Smooth muscle cell (in vitro differentiated cells): ENCODE data around the gene PAK5. TPM values are rescaled to one million over a fixed set of nuclear protein-coding genes. Genes with fewer than 3 reads are reported as not detected.

ENCODE experiments used
- DNase-seq: peaks from one replicate; lab custom pipeline; 2025; ENCODE audit not compliant: unreplicated experiment; lab: John Stamatoyannopoulos, UW
- H2AFZ ChIP-seq: fragments of 200-600 bp; sonication (generic); 2 replicates; pipeline ENCODE4 v1.6.0; 2016; ENCODE audit warnings: antibody characterized with exemption, low read depth, mild to moderate bottlenecking
- H3F3A ChIP-seq: fragments of 200-600 bp; sonication (generic); 2 replicates; pipeline ENCODE4 v1.6.0; 2017; ENCODE audit warnings: antibody characterized with exemption, low read depth
- H3K27ac ChIP-seq: fragments of 200-600 bp; sonication (generic); 2 replicates; pipeline ENCODE4 v1.5.1; 2016; ENCODE audit warnings: low read depth, mild to moderate bottlenecking
- H3K27me3 ChIP-seq: fragments of 200-600 bp; sonication (generic); 2 replicates; pipeline ENCODE4 v1.6.1; 2016; ENCODE audit warnings: low read depth, mild to moderate bottlenecking
- H3K36me3 ChIP-seq: fragments of 200-600 bp; sonication (generic); 2 replicates; pipeline ENCODE4 v1.5.1; 2016; ENCODE audit warnings: low read depth
- H3K4me1 ChIP-seq: fragments of 200-600 bp; sonication (generic); 2 replicates; pipeline ENCODE4 v1.5.1; 2016; ENCODE audit warnings: low read depth
- H3K4me2 ChIP-seq: fragments of 200-600 bp; sonication (generic); 2 replicates; pipeline ENCODE4 v1.6.0; 2016; ENCODE audit warnings: mild to moderate bottlenecking
- H3K4me3 ChIP-seq: fragments of 200-600 bp; sonication (generic); 2 replicates; pipeline ENCODE4 v1.5.1; 2016; ENCODE audit warnings: mild to moderate bottlenecking
- H3K79me2 ChIP-seq: fragments of 200-600 bp; sonication (generic); 2 replicates; pipeline ENCODE4 v1.6.0; 2016; ENCODE audit warnings: low read depth, mild to moderate bottlenecking
- H3K9ac ChIP-seq: fragments of 200-600 bp; sonication (generic); 2 replicates; pipeline ENCODE4 v1.6.0; 2016; ENCODE audit warnings: low read depth
- H3K9me3 ChIP-seq: fragments of 200-600 bp; sonication (generic); replicated peaks from 2 replicates; pipeline ENCODE4 v1.5.1; 2016; ENCODE audit warnings: low read depth
- H4K20me1 ChIP-seq: fragments of 200-600 bp; sonication (generic); 2 replicates; pipeline ENCODE4 v1.6.0; 2016; ENCODE audit warnings: low read depth
- CTCF ChIP-seq: fragments of 200-600 bp; sonication (generic); IDR thresholded peaks from 2 replicates; pipeline ENCODE4 v1.5.1; 2017; ENCODE audit warnings: borderline replicate concordance, mild to moderate bottlenecking, antibody characterized with exemption; ENCODE audit not compliant: insufficient read depth, poor library complexity, severe bottlenecking
- WGBS: methylation state at CpG from one replicate; pipeline ENCODE4 v1.1.7; 2016; ENCODE audit warnings: low lambda C conversion rate; 5-methylcytosine and 5-hydroxymethylcytosine counted together
- polyA plus RNA-seq: library from polyadenylated mRNA; unstranded; fragments of >200 nt; fragmentation: Nextera tagmentation; extraction: Ambion mirVana; gene quantifications from 2 replicates; pipeline ENCODE4 v1.2.1, GENCODE V29; 2016
- total RNA-seq: library from RNA; depleted of rRNA; stranded (reverse); fragments of >200 nt; gene quantifications from 2 replicates; pipeline ENCODE4 v1.2.3, GENCODE V29; 2014

Gene PAK5
- total and polyA plus RNA-seq, 2 experiments from 2014 or later: 0.13 TPM; not detected in 1

- H3K9me3 ChIP-seq: no peaks in the 10 kb centered on the region
- H3K9ac ChIP-seq: no peak overlapping the region
- no peak for DNase-seq
- no peaks in the 10 kb centered on the region for H3K36me3 ChIP-seq
- H3K27me3 ChIP-seq: no peaks in the 10 kb centered on the region
- no peak overlapping the region for H3K27ac ChIP-seq
- H3K4me3 ChIP-seq: no peak overlapping the region
- no peaks in the 10 kb centered on the region for H3K4me1 ChIP-seq
- H3K4me2 ChIP-seq: no peak overlapping the region
- no peak overlapping the region for H2AFZ ChIP-seq
- no peaks in the 10 kb centered on the region for H4K20me1 ChIP-seq
- WGBS: 87% methylated on average over 7 of the region's 7 CpGs
- no peaks in the 10 kb centered on the region for H3F3A ChIP-seq
- no peaks in the 10 kb centered on the region for H3K79me2 ChIP-seq
- no peak for TF ChIP-seq CTCF
These were observed 115.2 kb downstream of the PAK5 start for GRCh38 chr20:9723501-9724202.

- H4K20me1 ChIP-seq: no peaks in the 10 kb centered on the region
- no peaks in the 10 kb centered on the region for H3K79me2 ChIP-seq
- no peaks in the 10 kb centered on the region for H3K9me3 ChIP-seq
- H3K4me2 ChIP-seq: no peak overlapping the region
- no peak for TF ChIP-seq CTCF
- no peak overlapping the region for H2AFZ ChIP-seq
- no peaks in the 10 kb centered on the region for H3K4me1 ChIP-seq
- no peaks in the 10 kb centered on the region for H3K36me3 ChIP-seq
- H3K9ac ChIP-seq: no peak overlapping the region
- WGBS: 58% methylated on average over 2 of the region's 2 CpGs
- DNase-seq: no peak
- no peak overlapping the region for H3K27ac ChIP-seq
- H3F3A ChIP-seq: no peaks in the 10 kb centered on the region
- H3K4me3 ChIP-seq: no peak overlapping the region
- H3K27me3 ChIP-seq: peaks cover 5% of the 10 kb centered on the region
These were observed 127.0 kb downstream of the PAK5 start for GRCh38 chr20:9711872-9712271.

- TF ChIP-seq CTCF: no peak
- Histone ChIP-seq H4K20me1 (no peaks in the 10 kb centered on the region), H3K27me3 (peaks cover 5% of the 10 kb centered on the region), H3F3A (no peaks in the 10 kb centered on the region), H3K9me3 (no peaks in the 10 kb centered on the region), H3K9ac (no peak overlapping the region), H3K4me1 (no peaks in the 10 kb centered on the region), H3K79me2 (no peaks in the 10 kb centered on the region), H3K27ac (no peak overlapping the region), H3K4me3 (no peak overlapping the region), H3K36me3 (no peaks in the 10 kb centered on the region), H3K4me2 (no peak overlapping the region), H2AFZ (no peak overlapping the region)
- no peak for DNase-seq
- 77% methylated on average over 3 of the region's 3 CpGs for WGBS
These were observed 128.2 kb downstream of the PAK5 start for GRCh38 chr20:9710685-9711084.
